Motor neuron (in vitro differentiated cells): ENCODE measurements around the gene ARSK. TPM values are rescaled to one million over a fixed set of nuclear protein-coding genes. Genes with fewer than 3 reads are reported as not detected.
"Not testable (repeated sequence)": the region's sequence is repeated elsewhere in the genome, so short reads cannot be mapped to it uniquely, and the experiment has no call there.

Experiments
- ATAC-seq, 8 experiments: fragments of 200-7000 bp; cut with Tn5 transposase; replicated peaks in 6 of 8; 2 replicates each; pipeline ENCODE4 v1.8.0; 2021; ENCODE audit warnings: mild to moderate bottlenecking in 8 of 8, moderate library complexity in 8 of 8
- H3K27ac ChIP-seq, 2 donors: fragments of 250-450 bp; sonication (Bioruptor Pico); 2 replicates each; pipeline ENCODE4 v1.9.0; 2021; ENCODE audit warnings: antibody characterized with exemption in 2 of 2, mild to moderate bottlenecking in 2 of 2, moderate library complexity in 1 of 2
- H3K4me1 ChIP-seq, 2 donors: fragments of 250-450 bp; sonication (Bioruptor Pico); replicated peaks in 1 of 2; 2 replicates each; pipeline ENCODE4 v1.6.1; 2021; ENCODE audit warnings: antibody characterized with exemption in 2 of 2, mild to moderate bottlenecking in 2 of 2, moderate library complexity in 1 of 2
- H3K4me3 ChIP-seq, 5 donors: fragments of 250-450 bp; sonication (Bioruptor Pico); 2 replicates each; pipeline ENCODE4 v1.9.0; 2021; ENCODE audit warnings: antibody characterized with exemption in 5 of 5, mild to moderate bottlenecking in 5 of 5, moderate library complexity in 4 of 5
- WGBS, 10 experiments: fragments of 450-650 bp; shearing (Covaris generic); methylation state at CpG; one replicate each; pipeline ENCODE4 v1.0.0; 2022; 5-methylcytosine and 5-hydroxymethylcytosine counted together
- in situ Hi-C, 9 experiments: fragments of 400-800 bp; cut with MboI; loops; one replicate each; pipeline ENCODE4 v1.15.0; 2021; ENCODE audit warnings: low sequenced_read_pairs in 9 of 9, low pct_unique_long_range_greater_than_20kb in 2 of 9; ENCODE audit not compliant: unreplicated experiment in 9 of 9
- total RNA-seq, 8 experiments: library from RNA; unstranded; fragments of 300-600 nt; gene quantifications; 2 replicates each; pipeline versions ENCODE4 v1.2.3 to v1.2.4, GENCODE V29; 2022

Gene ARSK
- total RNA-seq, 8 experiments from 2014 or later: 3.3 to 10.0 (median 4.9) TPM

- in situ Hi-C loops: loop anchor here in 3 of 9 experiments (10.0 to 25.0 kb wide), 2 partner anchors 206 to 213 kb away; no protein-coding TSS in a partner anchor
- Histone ChIP-seq H3K4me1 (no peaks in the 10 kb centered on the region), H3K27ac (no peak overlapping the region), H3K4me3 (no peak overlapping the region)
- ATAC-seq: peak in 2 of 8 experiments; percentile 31 to 41
- 14 to 85% (median 58%) methylated on average over 1 to 2 of the region's 2 CpGs; no CpG with 5 or more reads in 2 of the 10 experiments for WGBS, 10 experiments
Measured at GRCh38 chr5:95631255-95631958, 76.5 kb downstream of the ARSK start.

DNA sequence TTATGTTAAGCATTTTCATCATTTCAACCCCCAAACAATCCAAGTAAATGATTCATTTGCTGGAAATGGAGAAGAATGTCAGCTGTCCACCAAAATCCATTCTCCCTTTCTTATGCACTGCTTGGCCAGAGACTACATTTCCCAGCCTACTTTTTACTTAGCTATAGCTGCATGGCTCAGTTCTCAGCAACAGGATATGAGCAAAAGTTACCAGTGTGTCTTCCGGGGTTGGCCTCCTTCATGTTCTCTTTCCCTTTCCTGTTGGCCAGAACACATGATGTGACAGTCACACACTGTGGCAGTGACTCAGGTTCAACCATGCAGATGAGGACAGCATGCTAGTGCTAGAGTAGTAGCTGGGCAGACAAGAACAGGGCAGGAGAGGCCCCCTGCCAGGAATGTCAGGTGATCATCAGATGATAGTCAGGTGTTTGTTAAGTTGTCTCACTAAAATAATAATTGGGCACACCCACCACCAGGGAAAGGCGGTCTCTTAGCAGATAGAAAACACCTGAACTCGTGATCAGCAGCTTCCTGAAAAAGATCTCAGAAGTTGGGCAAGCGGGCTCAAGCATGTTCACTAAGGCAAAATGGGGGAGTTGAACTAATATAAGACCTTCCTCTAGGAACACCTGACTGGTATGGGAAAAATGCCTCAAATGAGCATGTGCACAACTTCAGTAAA is 77.2 kb downstream of the ARSK start:
- H3K27ac ChIP-seq: no peak overlapping the region
- in situ Hi-C loops: loop anchor here in 3 of 9 experiments (10.0 to 25.0 kb wide), 2 partner anchors 205 to 213 kb away; no protein-coding TSS in a partner anchor
- no peak overlapping the region for H3K4me3 ChIP-seq
- H3K4me1 ChIP-seq: no peaks in the 10 kb centered on the region
- peak in 2 of 8 experiments; percentile 73 to 84 for ATAC-seq
- 80 to 100% (median 100%) methylated on average over 1 to 4 of the region's 4 CpGs; no CpG with 5 or more reads in 1 of the 10 experiments for WGBS, 10 experiments

GRCh38 chr5:95632942-95633341 is 78.0 kb downstream of the ARSK start:
- H3K4me3 ChIP-seq, ATAC-seq, H3K27ac ChIP-seq, H3K4me1 ChIP-seq: not testable (repeated sequence)
- no CpG with 5 or more reads among the region's 2 CpGs for WGBS, 10 experiments
- in situ Hi-C loops: loop anchor here in 3 of 9 experiments (10.0 to 25.0 kb wide), 2 partner anchors 204 to 212 kb away; no protein-coding TSS in a partner anchor

GRCh38 chr5:95633671-95634070 is 78.8 kb downstream of the ARSK start:
- no peak overlapping the region for H3K4me3 ChIP-seq
- in situ Hi-C loops: loop anchor here in 3 of 9 experiments (10.0 to 25.0 kb wide), 2 partner anchors 204 to 211 kb away; no protein-coding TSS in a partner anchor

DNA sequence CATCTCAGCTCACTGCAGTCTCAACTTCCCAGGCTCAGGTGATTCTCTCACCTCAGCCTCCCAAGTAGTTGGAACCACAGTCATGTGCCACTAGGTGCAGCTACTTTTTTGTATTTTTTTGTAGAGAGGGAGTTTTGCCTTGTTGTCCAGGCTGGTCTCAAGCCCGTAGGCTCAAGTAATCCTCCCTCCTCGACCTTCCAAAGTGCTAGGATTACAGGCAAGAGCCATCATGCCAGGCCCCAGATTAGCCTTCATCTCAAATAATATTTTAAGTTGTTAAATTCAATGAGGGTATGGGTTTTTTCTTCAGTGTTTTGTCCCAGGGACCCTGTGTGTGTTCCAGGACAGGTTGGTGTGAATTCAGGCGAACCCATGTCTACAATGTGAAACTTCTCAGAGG is 79.2 kb downstream of the ARSK start:
- no peaks in the 10 kb centered on the region for H3K4me1 ChIP-seq
- H3K4me3 ChIP-seq: no peak overlapping the region
- WGBS, 10 experiments: 50 to 100% (median 83%) methylated on average over 1 to 3 of the region's 3 CpGs; no CpG with 5 or more reads in 2 of the 10 experiments
- no peak overlapping the region for H3K27ac ChIP-seq
- ATAC-seq: no peak
- in situ Hi-C loops: loop anchor here in 3 of 9 experiments (10.0 to 25.0 kb wide), 2 partner anchors 203 to 211 kb away; no protein-coding TSS in a partner anchor

More at GRCh38 chr5:95633671-95634070, 78.8 kb downstream of the ARSK start:
- H3K4me1 ChIP-seq: no peaks in the 10 kb centered on the region
- no peak overlapping the region for H3K27ac ChIP-seq
- 80 to 100% (median 90%) methylated on average over 1 to 3 of the region's 3 CpGs; no CpG with 5 or more reads in 4 of the 10 experiments for WGBS, 10 experiments
- ATAC-seq: no peak

- WGBS, 10 experiments: 0 to 80% (median 63%) methylated on average over 1 to 3 of the region's 3 CpGs; no CpG with 5 or more reads in 2 of the 10 experiments
- in situ Hi-C loops: loop anchor here in 3 of 9 experiments (10.0 to 25.0 kb wide), 2 partner anchors 199 to 206 kb away; no protein-coding TSS in a partner anchor
- Histone ChIP-seq H3K27ac (no peak overlapping the region), H3K4me3 (no peak overlapping the region), H3K4me1 (no peaks in the 10 kb centered on the region)
- no peak for ATAC-seq
Measured at GRCh38 chr5:95638632-95639031, 83.7 kb downstream of the ARSK start.

GRCh38 chr5:95641741-95642220 is 86.9 kb downstream of the ARSK start:
- Histone ChIP-seq H3K4me1 (no peaks in the 10 kb centered on the region), H3K4me3 (no peak overlapping the region), H3K27ac (no peak overlapping the region)
- in situ Hi-C loops: loop anchor here in 2 of 9 experiments (25.0 kb wide), 1 partner anchor 196 kb away; no protein-coding TSS in a partner anchor
- 63 to 100% (median 86%) methylated on average over 1 to 5 of the region's 5 CpGs; no CpG with 5 or more reads in 2 of the 10 experiments for WGBS, 10 experiments
- ATAC-seq: no peak

DNA sequence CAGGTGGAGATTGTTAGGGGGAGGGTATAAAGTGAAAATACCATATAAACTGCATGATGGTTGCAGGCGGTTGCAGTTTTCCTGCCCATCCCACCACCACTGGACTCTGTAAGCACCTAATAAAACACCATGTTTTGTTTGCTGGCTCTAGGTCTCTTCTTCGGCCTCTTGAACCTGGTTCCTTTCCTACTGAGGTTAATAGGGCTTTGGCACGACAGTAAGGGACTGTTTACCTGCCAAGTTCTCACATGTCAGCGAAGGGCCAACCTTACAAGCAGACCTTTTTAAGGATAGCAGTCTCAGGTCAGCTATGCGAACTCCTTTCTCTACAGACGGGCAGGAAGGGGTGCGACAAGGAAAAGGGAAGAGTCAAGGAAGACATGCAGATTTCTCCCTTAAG is 88.3 kb downstream of the ARSK start:
- no peak overlapping the region for H3K4me3 ChIP-seq
- peaks cover 0 to 7% of the 10 kb centered on the region in 2 donors for H3K4me1 ChIP-seq
- no peak overlapping the region for H3K27ac ChIP-seq
- WGBS, 10 experiments: 62 to 93% (median 83%) methylated on average over 1 to 6 of the region's 7 CpGs; no CpG with 5 or more reads in 1 of the 10 experiments
- in situ Hi-C loops: loop anchor here in 2 of 9 experiments (25.0 kb wide), 1 partner anchor 194 kb away; no protein-coding TSS in a partner anchor
- ATAC-seq: no peak

DNA sequence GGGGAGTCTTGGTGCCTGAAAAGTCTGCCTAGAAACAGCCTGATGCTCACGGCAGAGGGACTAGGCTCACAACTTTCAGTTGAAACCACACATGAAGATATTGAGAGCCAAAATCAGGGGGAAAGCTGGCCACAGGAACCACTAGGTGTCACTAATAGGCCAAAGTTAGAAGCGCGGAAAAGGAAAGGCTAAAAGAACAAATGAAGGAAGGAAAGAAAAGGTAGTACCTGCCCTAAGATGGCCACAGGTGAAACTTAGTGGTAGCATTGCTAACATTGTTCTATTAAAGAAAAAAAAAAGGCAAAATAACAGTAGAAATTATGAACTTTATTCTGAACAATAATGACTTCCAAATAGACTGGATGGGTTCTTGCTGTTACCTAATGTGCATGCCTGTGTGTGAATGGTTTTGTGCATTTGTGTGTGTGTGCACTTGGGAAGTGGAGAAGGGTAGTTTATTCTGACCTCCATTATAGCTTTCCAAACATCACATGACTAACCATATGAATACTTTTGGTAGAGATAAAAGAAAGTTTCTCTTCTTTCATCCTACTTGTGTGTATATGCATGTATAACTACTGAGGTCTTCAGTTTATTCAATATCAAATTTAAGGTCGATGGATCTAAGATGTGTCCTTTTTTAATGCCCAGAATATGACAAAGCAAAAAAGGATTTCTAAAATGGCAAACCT is 89.6 kb downstream of the ARSK start:
- no peak overlapping the region for H3K4me3 ChIP-seq
- peak in 1 of 8 experiments; percentile 6 for ATAC-seq
- no peak overlapping the region for H3K27ac ChIP-seq
- in situ Hi-C loops: loop anchor here in 2 of 9 experiments (25.0 kb wide), 1 partner anchor 193 kb away; no protein-coding TSS in a partner anchor
- WGBS, 10 experiments: 0 to 45% (median 27%) methylated on average over 1 to 4 of the region's 4 CpGs; no CpG with 5 or more reads in 1 of the 10 experiments
- peaks cover 0 to 8% of the 10 kb centered on the region in 2 donors for H3K4me1 ChIP-seq

- in situ Hi-C loops: loop anchor here in 2 of 9 experiments (25.0 kb wide), 1 partner anchor 191 kb away; no protein-coding TSS in a partner anchor
- WGBS, 10 experiments: 82 to 95% (median 93%) methylated on average over 4 to 12 of the region's 17 CpGs; no CpG with 5 or more reads in 5 of the 10 experiments
- peak overlapping the region in 3 of 5 donors; percentile 2 to 54 (median 52) for H3K4me3 ChIP-seq
- H3K4me1 ChIP-seq, ATAC-seq, H3K27ac ChIP-seq: not testable (repeated sequence)
Measured at GRCh38 chr5:95646226-95646568, 91.3 kb downstream of the ARSK start.

DNA sequence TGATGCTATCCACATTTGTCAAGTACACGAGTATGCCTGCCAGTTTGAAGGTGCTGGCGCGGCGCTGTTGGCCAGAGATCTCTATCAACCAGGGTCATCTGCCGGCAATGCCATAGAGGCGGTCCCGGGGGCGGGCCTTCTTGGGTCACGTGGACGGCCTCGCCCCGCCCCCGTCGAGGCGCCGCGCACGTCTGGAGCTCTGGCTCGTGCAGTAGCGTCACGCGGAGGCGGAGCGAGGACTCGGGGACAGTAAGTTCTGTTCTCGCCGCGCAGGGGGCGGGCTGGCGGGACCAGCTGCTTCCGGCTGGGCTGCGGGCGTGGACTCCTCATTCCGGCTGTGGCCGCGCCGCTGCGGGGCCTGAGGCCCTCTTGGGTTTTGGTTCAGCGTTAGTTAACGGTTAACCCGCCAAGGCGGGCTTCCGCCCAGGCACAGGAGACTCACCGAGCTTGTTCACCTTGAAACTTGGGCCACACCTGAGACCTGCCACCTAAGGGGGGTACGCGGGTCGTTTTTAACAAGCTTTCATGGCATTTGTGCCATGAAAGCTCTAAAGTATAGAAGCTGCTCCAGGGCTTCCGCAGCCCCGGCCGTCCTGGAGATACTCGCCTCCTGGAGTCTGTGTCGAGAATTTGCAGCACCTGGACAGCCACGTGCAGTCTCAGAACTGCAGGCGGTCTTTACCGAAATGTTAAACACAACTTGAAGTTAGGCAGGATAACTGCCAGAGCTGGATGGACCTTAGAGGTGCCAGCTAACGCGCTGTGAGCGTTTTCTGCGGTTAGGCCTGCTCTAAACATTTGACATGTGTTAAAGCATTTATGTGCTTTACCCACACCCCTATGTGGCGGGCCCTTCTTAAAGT is 91.9 kb downstream of the ARSK start, which contains the start of gene RFESD:
TSS of gene RFESD (plus strand) at position 209 of the 863 bp plus-strand sequence. CDS start 5,495 bp downstream, outside the sequence.
- in situ Hi-C loops: loop anchor here in 2 of 9 experiments (25.0 kb wide), 1 partner anchor 191 kb away; no protein-coding TSS in a partner anchor
- H3K4me1 ChIP-seq: peaks cover 0 to 8% of the 10 kb centered on the region in 2 donors
- H3K4me3 ChIP-seq: peak within 1 kb of the TSS; percentile 39 to 54 (median 47)
- WGBS, 10 experiments: 1 to 44% (median 13%) methylated on average over 2 to 16 of the region's 60 CpGs; no CpG with 5 or more reads in 1 of the 10 experiments
- H3K27ac ChIP-seq: peak within 1 kb of the TSS; percentile 46 to 70
- peak; percentile 97 to 100 (median 100) for ATAC-seq
